ENCODE measurements around the gene TACC2.

Gene TACC2

GRCh38 chr10:122168598-122169394 lies 179.8 kb downstream of the TACC2 start:
- no peak for DNase-seq (ENCODE audit: low read depth in 2 of 2)

GRCh38 chr10:122170802-122171201 lies 181.8 kb downstream of the TACC2 start:
- no peak for DNase-seq (ENCODE audit: low read depth in 2 of 2)

- no peak for DNase-seq (ENCODE audit: low read depth in 2 of 2)
Measured at GRCh38 chr10:122171302-122172075, 182.5 kb downstream of the TACC2 start.

DNA sequence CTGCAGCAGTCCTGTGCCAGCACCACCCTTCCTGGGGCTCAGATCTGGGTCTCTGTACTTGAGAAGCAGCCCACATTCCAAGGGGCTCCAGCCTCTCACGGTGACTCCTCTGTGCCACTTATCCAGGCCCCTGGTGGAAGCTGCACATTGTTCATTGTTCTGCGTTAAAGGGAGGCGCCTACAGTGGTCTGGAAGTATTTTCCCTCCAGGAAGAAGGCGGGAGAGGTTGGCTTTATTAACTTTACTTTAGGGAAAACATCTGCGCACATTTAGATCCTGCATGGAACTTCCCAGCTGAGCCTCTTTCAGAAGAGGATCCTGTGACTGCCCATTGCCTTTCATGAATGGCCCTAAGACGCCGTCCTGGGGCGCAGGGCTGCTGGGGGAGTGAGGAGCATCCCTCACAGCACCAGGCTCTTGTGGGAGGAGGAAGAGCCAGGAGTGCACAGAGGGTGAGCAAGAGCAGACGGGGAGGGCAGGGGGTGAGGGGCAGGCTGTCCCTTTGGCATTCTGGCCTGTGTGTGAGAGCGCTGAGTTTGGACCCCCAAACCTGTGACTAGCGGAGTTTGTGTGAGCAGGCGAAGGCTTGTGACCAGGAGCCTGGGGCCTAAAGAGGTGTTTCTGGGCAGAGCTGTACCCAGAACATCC lies 183.5 kb downstream of the TACC2 start:
- DNase-seq (ENCODE audit: low read depth in 2 of 2) = no peak

DNA sequence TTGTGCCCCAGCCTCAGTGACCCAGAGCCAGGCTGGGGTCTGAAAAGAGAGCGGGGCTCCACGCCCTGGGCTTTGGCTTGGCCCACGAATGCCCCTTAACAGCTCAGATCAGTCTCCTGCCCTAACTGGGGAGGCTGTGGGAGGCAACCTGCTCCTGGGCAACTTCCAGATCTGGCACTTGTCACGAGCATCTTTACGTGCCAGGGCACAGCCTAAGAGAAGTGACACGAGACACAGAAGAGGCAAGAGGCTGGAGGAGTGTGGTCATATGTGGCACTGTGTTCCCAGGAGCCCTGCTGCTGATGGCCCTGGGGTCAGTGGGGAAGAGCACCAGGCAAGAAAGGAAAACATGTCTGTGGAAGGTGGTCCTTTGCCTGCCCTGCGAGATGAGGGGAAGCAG lies 184.4 kb downstream of the TACC2 start:
- no peak for DNase-seq (ENCODE audit: low read depth in 2 of 2)

DNA sequence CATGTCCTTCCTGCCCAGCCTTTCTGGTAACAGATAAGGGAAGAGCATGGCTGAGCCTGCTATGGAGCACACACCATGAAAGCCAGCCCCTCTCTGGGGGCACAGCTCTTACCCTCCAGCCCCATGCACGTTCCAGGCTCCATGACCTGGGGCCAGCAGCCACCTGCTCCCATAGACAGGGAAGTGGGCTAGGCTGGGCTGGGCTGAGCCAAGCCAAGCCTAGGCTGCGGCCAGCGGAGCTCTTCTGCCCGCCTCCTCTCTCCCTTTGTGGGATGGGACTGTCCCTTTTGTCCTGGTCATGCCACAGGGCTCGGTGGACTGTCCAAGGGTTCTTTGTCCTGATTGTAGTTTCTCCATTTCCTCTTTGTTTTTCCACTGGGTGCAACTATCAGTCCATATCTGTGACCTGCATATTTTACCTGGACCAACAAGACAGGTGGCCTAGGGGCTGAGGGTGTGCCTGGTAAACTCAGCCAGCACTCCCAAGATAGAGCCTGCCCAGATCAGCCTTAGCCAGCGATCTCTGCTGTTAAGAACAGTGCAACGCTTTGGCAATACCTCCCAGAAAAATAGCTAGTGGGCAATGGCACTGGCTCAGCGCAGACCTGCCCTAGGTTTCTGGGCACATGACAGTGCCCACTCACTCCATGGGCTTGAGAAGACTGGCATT lies 184.9 kb downstream of the TACC2 start:
- no peak for DNase-seq (ENCODE audit: low read depth in 2 of 2)

GRCh38 chr10:122176232-122177213 lies 187.6 kb downstream of the TACC2 start:
- no peak for DNase-seq (ENCODE audit: low read depth in 2 of 2)

DNA sequence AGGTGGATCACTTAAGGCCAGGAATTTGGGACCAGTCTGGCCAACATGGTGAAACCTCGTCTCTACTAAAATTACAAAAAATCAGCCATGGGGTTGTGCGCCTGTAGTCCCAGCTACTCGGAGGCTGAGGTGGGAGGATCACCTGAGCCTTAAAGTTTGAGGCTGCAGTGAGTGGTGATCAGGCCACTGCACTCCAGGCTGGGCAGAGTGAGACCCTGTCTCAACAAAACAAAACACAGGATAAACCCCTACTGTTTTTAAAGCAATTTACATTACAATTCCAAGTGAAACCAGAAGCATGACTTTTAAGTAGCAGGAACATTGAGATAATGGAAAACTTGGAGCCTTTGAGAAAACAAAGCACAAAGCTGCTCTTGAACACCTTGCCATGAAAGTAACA lies 189.7 kb downstream of the TACC2 start:
- no peak for DNase-seq (ENCODE audit: low read depth in 2 of 2)

DNA sequence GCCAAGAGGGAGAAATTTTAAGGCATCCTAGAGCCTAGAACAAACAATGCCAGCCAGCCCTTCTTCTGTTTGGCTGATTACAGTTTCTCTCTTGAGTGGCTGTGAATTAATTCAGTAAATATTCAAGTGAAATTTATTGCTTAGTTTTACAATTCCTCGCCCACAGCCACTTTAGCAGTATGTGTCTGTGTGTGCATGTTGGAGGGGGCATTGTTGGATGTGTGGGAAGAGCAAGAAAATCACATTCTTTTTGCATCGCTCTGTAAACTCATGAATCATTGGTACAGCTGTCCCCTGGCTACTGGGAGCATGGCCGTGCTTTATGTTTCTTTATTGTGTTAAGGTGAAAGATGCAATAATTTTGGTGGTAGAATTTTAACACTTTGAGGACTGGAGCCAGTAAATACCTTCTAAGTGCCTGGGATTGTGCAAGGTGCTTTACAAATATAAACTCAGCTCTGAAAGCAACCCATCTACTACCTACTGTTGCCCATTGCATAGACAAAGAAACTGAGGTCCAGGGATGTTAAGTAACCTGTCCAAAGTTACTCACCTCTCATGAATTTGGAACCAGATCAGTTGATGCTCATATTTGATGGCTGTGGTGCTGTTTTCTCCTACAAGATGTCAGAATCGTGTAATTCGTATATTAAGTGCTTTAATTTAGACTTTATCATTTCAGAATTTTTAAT lies 192.2 kb downstream of the TACC2 start:
- no peak for DNase-seq (ENCODE audit: low read depth in 2 of 2)

DNA sequence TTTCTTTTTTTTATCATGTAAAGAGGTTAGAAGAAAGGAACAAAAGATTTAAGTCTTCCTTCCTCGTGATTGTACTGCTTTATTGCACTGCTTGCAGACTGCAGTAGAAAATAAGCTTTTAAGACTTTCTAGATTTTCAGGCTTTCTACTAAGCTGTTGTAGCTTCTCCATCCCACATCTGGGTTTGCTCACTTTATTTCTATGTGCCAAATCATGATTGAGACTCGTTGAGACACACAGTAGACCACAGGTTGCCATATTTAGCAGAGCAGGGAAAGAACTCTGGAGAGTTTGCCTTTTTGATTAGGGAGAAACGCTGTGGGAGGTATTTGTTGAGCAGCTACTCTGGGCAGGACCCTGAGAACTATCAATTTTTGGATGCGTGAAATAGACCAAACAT lies 192.9 kb downstream of the TACC2 start:
- DNase-seq (ENCODE audit: low read depth in 2 of 2) = no peak

- no peak for DNase-seq (ENCODE audit: low read depth in 2 of 2)
Measured at GRCh38 chr10:122182308-122182707, 193.3 kb downstream of the TACC2 start.

GRCh38 chr10:122184254-122184653 lies 195.3 kb downstream of the TACC2 start:
- DNase-seq (ENCODE audit: low read depth in 2 of 2) = no peak

DNA sequence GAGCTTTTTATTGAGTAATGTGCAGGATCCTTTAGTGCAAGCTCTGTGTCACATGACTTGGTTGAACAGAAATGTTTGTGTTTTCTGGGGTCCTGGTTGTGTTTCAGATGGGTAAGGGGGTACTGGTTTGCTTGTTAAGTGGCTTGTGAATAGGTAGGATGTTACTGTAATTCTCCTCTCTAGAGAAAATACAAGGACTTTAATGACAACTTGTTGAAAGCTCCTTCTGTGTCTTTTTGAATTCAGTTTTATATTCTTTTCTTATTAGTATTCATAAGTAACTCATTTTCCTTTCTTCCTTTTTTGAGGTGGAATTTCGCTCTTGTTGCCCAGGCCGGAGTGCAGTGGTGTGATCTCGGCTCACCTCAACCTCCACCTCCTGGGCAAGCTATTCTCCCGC lies 196.7 kb downstream of the TACC2 start:
- no peak for DNase-seq (ENCODE audit: low read depth in 2 of 2)

DNA sequence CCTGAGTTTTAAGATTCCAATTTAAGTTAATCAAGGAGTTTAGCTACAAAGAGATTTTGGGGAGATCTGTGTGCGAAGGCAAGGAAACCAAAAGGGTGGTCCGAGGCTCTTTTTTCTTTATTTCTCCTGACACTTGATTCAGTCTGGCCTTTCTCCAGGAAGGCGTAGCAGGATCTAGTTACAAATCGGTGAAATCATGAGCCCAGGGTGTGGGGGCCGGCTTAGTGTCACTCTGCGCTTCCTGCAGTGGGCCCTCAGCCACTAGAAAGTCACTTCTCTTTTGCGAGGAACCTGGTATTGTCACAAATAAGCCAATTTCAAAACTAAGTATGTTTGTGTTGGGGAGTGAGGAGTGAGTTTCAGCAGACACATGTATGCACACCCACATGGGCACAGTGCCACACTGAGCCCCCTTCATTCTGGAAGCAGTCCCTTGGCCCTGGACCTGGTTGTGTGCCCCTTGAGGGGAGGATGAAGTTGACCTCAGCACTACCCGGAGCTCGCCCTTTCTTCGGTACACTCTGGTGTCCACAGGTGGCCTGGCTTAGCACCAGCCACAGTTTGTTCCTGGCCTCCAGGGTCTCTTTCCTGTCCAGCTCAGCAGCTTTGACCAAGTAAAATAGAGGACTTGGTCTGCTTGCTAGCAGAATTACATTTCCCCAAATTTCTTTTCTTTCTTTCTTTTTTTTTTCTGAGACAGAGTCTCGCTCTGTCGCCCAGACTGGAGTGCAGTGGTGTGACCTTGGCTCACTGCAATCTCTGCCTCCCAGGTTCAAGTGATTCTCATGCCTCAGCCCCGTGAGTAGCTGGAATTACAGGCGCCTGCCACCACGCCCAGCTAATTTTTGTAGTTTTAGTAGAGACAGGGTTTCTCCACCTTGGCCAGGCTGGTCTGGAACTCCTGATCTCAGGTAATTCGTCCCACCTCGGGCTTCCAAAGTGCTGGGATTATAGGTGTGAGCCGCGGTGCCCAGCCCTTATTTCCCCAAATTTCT lies 198.2 kb downstream of the TACC2 start:
- DNase-seq (ENCODE audit: low read depth in 2 of 2) = no peak

DNA sequence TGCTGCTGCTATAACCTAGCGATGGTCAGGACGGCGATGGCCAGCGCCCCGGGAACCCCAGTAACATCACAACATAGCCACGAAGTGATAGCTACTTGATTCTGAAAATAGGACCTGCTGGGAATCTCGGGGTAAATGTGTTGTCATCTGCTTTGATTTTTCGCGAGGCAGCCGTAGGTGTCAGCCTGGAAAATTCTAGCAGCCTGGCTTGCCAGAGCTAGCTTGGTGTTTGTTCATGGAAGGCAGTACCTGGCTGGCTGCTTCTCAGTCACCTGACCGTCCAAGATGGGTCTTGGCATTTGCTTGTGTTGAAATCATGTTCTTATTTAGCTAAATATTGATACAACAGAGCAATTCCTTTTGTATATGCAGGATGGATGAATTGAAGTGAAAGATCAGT lies 199.7 kb downstream of the TACC2 start:
- DNase-seq (ENCODE audit: low read depth in 2 of 2) = no peak

DNA sequence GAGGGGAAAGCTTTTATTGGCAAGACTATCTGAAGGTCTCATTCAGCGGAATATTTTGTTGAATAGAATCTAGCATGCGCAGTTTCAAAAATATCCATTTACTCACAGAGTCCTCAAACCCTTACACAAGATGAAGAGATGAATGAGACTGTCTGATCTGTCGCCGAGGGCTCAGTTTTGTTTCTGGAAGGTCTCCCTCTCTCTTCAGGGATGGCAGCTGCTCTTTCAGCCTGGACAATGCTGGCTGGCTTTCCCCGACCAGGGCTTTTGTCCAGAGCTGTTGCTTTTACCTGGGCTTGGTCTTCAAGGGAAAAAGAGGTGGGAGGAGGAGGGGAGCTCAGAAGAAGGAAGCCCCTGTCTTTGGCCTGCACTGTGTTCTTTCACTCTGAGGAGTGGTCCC lies 200.2 kb downstream of the TACC2 start:
- no peak for DNase-seq (ENCODE audit: low read depth in 2 of 2)

DNA sequence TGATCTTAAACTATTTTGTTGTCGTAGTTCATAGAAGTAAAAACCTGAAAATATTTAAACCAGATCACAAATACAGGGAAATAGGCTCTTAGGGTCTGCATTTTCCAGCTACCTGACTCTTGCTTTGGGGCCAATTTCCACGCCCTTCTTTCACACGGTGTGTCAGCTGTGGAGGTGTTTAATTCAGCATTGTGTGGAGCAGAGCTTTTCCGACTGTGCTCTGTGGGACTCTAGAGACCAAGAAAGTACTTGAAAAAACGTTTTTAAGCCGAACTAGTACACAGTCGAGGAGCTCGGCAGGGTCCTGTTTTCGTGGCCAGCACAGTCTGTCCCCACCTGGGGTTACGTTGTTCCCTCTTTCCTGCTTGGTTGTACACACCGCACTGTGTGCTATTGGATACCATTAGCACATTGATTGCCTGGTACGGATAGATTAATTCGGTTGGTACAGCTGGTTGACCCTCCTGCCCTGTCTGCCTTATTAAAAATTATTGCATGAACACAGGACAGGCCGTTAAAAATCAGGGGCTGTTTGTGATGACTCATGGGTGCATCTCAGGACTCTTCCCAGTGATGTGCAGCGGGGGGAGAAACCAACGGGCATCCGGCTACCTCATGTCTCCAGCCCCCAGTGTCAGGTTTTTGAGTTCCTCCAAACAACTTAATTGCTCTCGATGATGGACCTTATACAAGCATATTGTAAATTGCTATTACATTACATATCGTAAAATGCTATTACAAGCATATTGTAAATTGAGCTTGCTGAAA lies 201.4 kb downstream of the TACC2 start:
- DNase-seq (ENCODE audit: low read depth in 2 of 2) = no peak

- no peak for DNase-seq (ENCODE audit: low read depth in 2 of 2)
Measured at GRCh38 chr10:122191936-122192541, 203.1 kb downstream of the TACC2 start.

Data from stimulated activated CD8-positive, alpha-beta memory T cell treated with anti-CD3 and anti-CD28 coated beads, Interleukin-7, amount 100 ng/mL, for 4 hours (primary cell).